Testis (tissue), 2 donors: ENCODE results near the gene VWC2.

Experiments used
- POLR2A ChIP-seq: fragments of 450-650 bp; IDR thresholded peaks from one replicate; pipeline ENCODE4 v1.6.1; 2017; ENCODE audit warnings: antibody characterized with exemption, mild to moderate bottlenecking, moderate library complexity
- TF ChIP-seq, protein P1 (sequence below), 3 experiments: fragments of 450-650 bp in 2 of 3; fragments of 200-600 bp in 1 of 3; sonication (generic) in 1 of 3; IDR thresholded peaks; one replicate each; pipeline ENCODE4 v1.5.1; 2016 to 2019; ENCODE audit warnings: antibody characterized with exemption in 3 of 3, mild to moderate bottlenecking in 2 of 3, moderate library complexity in 1 of 3

DNA sequence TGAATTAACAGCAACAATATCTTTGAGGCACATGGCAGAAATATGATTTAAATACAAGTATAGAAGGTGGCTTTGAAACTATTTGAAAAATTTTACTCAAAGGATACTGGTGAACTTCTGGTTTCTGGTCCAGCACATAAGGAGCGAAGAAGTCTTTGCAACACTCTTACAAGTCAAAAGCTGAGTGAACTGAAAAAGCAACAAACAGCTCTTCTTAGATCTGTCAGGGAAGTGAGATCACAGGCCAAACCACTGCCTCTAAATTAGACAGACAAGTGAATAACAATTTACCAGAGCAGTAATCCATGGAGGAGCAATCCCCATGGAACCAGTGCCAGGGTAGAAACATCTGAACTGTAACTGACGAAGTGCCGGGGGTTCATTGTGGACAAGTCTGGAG, 9.6 kb upstream of the VWC2 start:
- TF ChIP-seq, protein P1, sequence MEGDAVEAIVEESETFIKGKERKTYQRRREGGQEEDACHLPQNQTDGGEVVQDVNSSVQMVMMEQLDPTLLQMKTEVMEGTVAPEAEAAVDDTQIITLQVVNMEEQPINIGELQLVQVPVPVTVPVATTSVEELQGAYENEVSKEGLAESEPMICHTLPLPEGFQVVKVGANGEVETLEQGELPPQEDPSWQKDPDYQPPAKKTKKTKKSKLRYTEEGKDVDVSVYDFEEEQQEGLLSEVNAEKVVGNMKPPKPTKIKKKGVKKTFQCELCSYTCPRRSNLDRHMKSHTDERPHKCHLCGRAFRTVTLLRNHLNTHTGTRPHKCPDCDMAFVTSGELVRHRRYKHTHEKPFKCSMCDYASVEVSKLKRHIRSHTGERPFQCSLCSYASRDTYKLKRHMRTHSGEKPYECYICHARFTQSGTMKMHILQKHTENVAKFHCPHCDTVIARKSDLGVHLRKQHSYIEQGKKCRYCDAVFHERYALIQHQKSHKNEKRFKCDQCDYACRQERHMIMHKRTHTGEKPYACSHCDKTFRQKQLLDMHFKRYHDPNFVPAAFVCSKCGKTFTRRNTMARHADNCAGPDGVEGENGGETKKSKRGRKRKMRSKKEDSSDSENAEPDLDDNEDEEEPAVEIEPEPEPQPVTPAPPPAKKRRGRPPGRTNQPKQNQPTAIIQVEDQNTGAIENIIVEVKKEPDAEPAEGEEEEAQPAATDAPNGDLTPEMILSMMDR (IDR thresholded peaks at IDR 0.05), result no peak
- no peak for TF ChIP-seq POLR2A
